ENCODE results near the gene CTDSPL.

Gene CTDSPL

DNA sequence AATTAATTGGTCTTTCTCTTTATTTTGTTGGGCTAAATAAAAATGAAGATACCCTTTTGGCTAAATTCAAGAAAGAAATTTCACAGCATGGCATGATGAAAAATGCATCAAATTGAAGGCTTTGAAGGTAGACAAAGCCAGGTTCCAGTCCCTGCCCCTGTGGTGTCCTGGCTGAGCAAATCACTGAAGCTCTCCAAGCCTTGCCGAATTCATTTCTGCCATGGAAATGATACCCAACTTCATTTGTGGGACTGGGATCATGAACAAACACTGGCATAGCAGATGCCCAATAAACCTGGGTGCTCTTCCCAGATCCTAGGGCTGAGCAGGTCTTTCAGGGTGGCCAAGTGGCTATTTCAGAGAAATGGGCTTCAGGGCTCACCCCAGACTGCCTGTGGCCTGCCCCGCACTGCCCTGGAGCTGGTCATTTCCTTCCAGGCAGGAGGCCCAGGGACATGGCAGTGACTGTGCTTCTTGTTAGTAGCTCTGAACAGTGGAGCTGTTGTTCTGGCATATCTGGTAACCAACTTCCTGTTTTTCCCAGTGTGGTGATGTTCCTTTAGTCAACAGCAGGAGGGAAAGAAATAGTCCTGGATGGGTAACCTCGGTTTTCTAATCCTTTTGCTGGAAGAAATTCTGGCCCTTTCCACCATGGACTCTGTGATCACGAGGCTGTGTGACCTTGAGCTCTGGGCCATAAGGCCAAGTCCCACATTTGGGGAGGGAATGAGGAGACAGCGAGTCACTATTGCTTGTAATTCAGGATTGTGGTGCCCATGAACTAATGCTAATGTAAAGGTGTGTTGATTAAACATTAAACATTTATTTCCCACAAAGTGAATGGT lies 47.6 kb downstream of the CTDSPL start (continued):
- TF ChIP-seq, protein P1, sequence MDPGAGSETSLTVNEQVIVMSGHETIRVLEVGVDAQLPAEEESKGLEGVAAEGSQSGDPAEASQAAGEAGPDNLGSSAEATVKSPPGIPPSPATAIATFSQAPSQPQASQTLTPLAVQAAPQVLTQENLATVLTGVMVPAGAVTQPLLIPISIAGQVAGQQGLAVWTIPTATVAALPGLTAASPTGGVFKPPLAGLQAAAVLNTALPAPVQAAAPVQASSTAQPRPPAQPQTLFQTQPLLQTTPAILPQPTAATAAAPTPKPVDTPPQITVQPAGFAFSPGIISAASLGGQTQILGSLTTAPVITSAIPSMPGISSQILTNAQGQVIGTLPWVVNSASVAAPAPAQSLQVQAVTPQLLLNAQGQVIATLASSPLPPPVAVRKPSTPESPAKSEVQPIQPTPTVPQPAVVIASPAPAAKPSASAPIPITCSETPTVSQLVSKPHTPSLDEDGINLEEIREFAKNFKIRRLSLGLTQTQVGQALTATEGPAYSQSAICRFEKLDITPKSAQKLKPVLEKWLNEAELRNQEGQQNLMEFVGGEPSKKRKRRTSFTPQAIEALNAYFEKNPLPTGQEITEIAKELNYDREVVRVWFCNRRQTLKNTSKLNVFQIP (CRISPR knock-in tag; IDR thresholded peaks at IDR 0.05; ENCODE audit: borderline replicate concordance, low read depth), result no peak
- no peak for TF ChIP-seq ARNTL (CRISPR knock-in tag; IDR thresholded peaks at IDR 0.05; ENCODE audit: borderline replicate concordance, low read depth)
- no peak for TF ChIP-seq ZNF565 (CRISPR knock-in tag; conservative IDR thresholded peaks at IDR 0.05; ENCODE audit: low read depth)
- TF ChIP-seq ZFP3 (CRISPR knock-in tag; IDR thresholded peaks at IDR 0.05), result no peak
- no peak for TF ChIP-seq ZC3H10 (CRISPR knock-in tag; IDR thresholded peaks at IDR 0.05)
- no peak for TF ChIP-seq ZFP30 (CRISPR knock-in tag; IDR thresholded peaks at IDR 0.05)
- no peak for TF ChIP-seq ISL1 (CRISPR knock-in tag; IDR thresholded peaks at IDR 0.05)
- no peak for TF ChIP-seq ZNF70 (CRISPR knock-in tag; IDR thresholded peaks at IDR 0.05)

DNA sequence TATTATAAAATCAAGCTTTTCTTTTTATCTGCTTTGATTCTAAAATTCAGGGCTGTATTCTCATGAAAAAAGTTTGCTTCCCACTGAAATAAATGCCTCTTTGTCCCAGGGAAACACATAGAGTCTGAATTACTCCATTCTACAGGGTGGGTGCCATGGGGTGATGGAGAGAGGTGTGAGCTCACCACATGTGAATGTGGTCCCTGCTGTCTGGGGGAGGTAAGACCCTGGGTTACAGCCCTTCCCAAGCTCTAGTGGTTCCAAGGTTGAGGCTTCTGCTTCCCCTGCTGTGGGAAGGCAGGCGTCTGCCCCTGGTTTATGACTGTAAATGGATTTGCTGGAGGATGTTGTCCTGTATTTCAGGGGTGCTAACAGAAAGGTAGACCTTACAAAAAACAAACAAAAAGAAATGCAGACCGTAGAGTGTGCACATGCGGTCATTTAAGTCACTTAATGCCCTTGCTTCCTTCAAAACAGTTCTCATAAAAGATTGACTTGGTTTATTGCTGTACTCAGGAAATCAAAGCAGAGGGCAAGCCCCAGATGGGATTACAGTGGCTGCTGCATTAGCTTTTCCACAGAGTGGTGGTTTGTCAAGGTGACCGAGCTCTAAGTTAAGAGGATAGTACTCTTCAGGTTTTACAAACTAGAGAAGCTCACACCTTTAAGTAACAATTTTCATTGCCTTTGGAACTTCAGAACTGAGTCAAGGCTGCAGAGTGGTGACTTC lies 49.2 kb downstream of the CTDSPL start:
- ATAC-seq, result no peak
- no peak for TF ChIP-seq ZNF70 (CRISPR knock-in tag; IDR thresholded peaks at IDR 0.05)
- TF ChIP-seq ZNF565 (CRISPR knock-in tag; conservative IDR thresholded peaks at IDR 0.05; ENCODE audit: low read depth), result no peak
- no peak for TF ChIP-seq TCF4 (CRISPR knock-in tag; IDR thresholded peaks at IDR 0.05; ENCODE audit: borderline replicate concordance)
- TF ChIP-seq, protein P2, sequence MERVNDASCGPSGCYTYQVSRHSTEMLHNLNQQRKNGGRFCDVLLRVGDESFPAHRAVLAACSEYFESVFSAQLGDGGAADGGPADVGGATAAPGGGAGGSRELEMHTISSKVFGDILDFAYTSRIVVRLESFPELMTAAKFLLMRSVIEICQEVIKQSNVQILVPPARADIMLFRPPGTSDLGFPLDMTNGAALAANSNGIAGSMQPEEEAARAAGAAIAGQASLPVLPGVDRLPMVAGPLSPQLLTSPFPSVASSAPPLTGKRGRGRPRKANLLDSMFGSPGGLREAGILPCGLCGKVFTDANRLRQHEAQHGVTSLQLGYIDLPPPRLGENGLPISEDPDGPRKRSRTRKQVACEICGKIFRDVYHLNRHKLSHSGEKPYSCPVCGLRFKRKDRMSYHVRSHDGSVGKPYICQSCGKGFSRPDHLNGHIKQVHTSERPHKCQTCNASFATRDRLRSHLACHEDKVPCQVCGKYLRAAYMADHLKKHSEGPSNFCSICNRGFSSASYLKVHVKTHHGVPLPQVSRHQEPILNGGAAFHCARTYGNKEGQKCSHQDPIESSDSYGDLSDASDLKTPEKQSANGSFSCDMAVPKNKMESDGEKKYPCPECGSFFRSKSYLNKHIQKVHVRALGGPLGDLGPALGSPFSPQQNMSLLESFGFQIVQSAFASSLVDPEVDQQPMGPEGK (CRISPR knock-in tag; IDR thresholded peaks at IDR 0.05; ENCODE audit: borderline replicate concordance), result no peak
- no peak for TF ChIP-seq ESRRG (CRISPR knock-in tag; IDR thresholded peaks at IDR 0.05)
- TF ChIP-seq, protein P3, sequence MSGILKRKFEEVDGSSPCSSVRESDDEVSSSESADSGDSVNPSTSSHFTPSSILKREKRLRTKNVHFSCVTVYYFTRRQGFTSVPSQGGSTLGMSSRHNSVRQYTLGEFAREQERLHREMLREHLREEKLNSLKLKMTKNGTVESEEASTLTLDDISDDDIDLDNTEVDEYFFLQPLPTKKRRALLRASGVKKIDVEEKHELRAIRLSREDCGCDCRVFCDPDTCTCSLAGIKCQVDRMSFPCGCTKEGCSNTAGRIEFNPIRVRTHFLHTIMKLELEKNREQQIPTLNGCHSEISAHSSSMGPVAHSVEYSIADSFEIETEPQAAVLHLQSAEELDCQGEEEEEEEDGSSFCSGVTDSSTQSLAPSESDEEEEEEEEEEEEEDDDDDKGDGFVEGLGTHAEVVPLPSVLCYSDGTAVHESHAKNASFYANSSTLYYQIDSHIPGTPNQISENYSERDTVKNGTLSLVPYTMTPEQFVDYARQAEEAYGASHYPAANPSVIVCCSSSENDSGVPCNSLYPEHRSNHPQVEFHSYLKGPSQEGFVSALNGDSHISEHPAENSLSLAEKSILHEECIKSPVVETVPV (CRISPR knock-in tag; IDR thresholded peaks at IDR 0.05), result no peak
- TF ChIP-seq, protein P4, sequence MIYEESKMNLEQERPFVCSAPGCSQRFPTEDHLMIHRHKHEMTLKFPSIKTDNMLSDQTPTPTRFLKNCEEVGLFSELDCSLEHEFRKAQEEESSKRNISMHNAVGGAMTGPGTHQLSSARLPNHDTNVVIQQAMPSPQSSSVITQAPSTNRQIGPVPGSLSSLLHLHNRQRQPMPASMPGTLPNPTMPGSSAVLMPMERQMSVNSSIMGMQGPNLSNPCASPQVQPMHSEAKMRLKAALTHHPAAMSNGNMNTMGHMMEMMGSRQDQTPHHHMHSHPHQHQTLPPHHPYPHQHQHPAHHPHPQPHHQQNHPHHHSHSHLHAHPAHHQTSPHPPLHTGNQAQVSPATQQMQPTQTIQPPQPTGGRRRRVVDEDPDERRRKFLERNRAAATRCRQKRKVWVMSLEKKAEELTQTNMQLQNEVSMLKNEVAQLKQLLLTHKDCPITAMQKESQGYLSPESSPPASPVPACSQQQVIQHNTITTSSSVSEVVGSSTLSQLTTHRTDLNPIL (CRISPR knock-in tag; IDR thresholded peaks at IDR 0.05; ENCODE audit: low read depth), result no peak
- no peak for TF ChIP-seq ISL1 (CRISPR knock-in tag; IDR thresholded peaks at IDR 0.05)
- TF ChIP-seq GLIS3 (CRISPR knock-in tag; IDR thresholded peaks at IDR 0.05), result no peak
- no peak for TF ChIP-seq TOX (CRISPR knock-in tag; IDR thresholded peaks at IDR 0.05; ENCODE audit: borderline replicate concordance)

DNA sequence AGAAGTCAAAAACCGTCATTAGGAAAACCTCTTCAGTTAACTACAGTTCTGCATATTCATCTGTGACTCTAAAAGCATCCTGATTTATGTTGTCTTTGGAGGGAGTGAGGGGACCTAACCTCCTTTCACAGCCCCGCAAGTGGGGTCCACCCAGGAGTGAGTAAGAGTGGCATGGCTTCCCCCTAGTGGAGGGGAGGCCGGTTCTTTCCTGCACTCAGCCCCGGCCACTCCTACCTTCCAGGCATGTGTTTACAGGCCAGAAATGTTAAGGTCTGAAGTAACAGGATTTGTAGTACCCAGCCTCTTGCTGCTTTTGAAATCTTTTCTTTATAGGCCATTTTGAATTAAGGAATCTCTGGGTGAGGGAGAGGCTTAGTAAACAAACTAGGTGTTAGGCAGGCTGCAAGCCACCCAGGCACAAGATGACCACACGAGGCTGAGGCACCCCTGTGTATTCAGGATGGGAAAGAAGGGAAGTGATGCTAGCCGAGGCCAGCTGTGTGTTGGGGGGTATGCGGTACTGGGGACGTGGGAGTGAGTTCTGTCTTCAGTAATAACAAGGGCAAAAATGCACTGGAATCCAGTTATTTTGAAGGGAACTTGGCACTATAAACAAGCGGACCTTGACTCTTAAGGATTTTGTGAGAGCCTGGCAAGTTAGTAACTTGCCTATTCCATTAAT lies 50.5 kb downstream of the CTDSPL start:
- peak; percentile 33; the same call in 1 of the 3 replicates for ATAC-seq
- no peak for TF ChIP-seq TCF4 (CRISPR knock-in tag; IDR thresholded peaks at IDR 0.05; ENCODE audit: borderline replicate concordance)
- no peak for TF ChIP-seq ISL1 (CRISPR knock-in tag; IDR thresholded peaks at IDR 0.05)
- TF ChIP-seq RARB (CRISPR knock-in tag; IDR thresholded peaks at IDR 0.05), result no peak
- no peak for TF ChIP-seq PPARA (CRISPR knock-in tag; IDR thresholded peaks at IDR 0.05; ENCODE audit: borderline replicate concordance)
- TF ChIP-seq, protein P4 (CRISPR knock-in tag; IDR thresholded peaks at IDR 0.05; ENCODE audit: low read depth), result no peak
- no peak for TF ChIP-seq ZFP3 (CRISPR knock-in tag; IDR thresholded peaks at IDR 0.05)
- no peak for TF ChIP-seq TOX (CRISPR knock-in tag; IDR thresholded peaks at IDR 0.05; ENCODE audit: borderline replicate concordance)
- TF ChIP-seq, protein P5, sequence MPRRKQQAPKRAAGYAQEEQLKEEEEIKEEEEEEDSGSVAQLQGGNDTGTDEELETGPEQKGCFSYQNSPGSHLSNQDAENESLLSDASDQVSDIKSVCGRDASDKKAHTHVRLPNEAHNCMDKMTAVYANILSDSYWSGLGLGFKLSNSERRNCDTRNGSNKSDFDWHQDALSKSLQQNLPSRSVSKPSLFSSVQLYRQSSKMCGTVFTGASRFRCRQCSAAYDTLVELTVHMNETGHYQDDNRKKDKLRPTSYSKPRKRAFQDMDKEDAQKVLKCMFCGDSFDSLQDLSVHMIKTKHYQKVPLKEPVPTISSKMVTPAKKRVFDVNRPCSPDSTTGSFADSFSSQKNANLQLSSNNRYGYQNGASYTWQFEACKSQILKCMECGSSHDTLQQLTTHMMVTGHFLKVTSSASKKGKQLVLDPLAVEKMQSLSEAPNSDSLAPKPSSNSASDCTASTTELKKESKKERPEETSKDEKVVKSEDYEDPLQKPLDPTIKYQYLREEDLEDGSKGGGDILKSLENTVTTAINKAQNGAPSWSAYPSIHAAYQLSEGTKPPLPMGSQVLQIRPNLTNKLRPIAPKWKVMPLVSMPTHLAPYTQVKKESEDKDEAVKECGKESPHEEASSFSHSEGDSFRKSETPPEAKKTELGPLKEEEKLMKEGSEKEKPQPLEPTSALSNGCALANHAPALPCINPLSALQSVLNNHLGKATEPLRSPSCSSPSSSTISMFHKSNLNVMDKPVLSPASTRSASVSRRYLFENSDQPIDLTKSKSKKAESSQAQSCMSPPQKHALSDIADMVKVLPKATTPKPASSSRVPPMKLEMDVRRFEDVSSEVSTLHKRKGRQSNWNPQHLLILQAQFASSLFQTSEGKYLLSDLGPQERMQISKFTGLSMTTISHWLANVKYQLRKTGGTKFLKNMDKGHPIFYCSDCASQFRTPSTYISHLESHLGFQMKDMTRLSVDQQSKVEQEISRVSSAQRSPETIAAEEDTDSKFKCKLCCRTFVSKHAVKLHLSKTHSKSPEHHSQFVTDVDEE (CRISPR knock-in tag; IDR thresholded peaks at IDR 0.05), result no peak
- no peak for TF ChIP-seq SNAI2 (CRISPR knock-in tag; IDR thresholded peaks at IDR 0.05)
- no peak for TF ChIP-seq ZNF8 (CRISPR knock-in tag; IDR thresholded peaks at IDR 0.05)
- TF ChIP-seq ARNTL (CRISPR knock-in tag; IDR thresholded peaks at IDR 0.05; ENCODE audit: borderline replicate concordance, low read depth), result no peak
- TF ChIP-seq, protein P1 (CRISPR knock-in tag; IDR thresholded peaks at IDR 0.05; ENCODE audit: borderline replicate concordance, low read depth), result no peak

Data from SK-N-SH treated with all-trans-retinoic acid at 6 μM for 48 hours (cell line).